Stimulated activated CD4-positive, alpha-beta T cell treated with anti-CD3 and anti-CD28 coated beads, Interleukin-2, amount 100 ng/mL, for 24 hours (primary cell): ENCODE results near the gene RALGDS.
"Not testable (repeated sequence)": the region's sequence is repeated elsewhere in the genome, so short reads cannot be mapped to it uniquely, and the experiment has no call there.

Source experiments
- DNase-seq, 2 donors: peaks; one replicate each; pipeline ENCODE4 v3.0.0-alpha.2; 2020

Gene RALGDS

GRCh38 chr9:133064241-133065069 is 56.6 kb downstream of the RALGDS start:
- DNase-seq, result no peak

- DNase-seq, result no peak
Measured at GRCh38 chr9:133063500-133064231, 57.4 kb downstream of the RALGDS start.

GRCh38 chr9:133063159-133063499 is 57.9 kb downstream of the RALGDS start:
- DNase-seq, result no peak

- not testable (repeated sequence) for DNase-seq
Measured at GRCh38 chr9:133062569-133062968, 58.5 kb downstream of the RALGDS start.

- not testable (repeated sequence) for DNase-seq
Measured at GRCh38 chr9:133061764-133062145, 59.3 kb downstream of the RALGDS start, which contains the start of gene CEL. CEL (plus strand) TSS chr9:133061981; CDS start chr9:133062003, 22 bp downstream.

- not testable (repeated sequence) for DNase-seq
Measured at GRCh38 chr9:133061019-133061763, 59.8 kb downstream of the RALGDS start.

GRCh38 chr9:133060417-133060841 is 60.6 kb downstream of the RALGDS start:
- DNase-seq, result no peak

GRCh38 chr9:133059623-133060022 is 61.4 kb downstream of the RALGDS start:
- DNase-seq, result no peak

GRCh38 chr9:133058550-133059320 is 62.3 kb downstream of the RALGDS start:
- DNase-seq, result no peak

- DNase-seq, result no peak
Measured at GRCh38 chr9:133058071-133058470, 63.0 kb downstream of the RALGDS start.

GRCh38 chr9:133057553-133057952 is 63.5 kb downstream of the RALGDS start:
- DNase-seq, result no peak

GRCh38 chr9:133057006-133057405 is 64.0 kb downstream of the RALGDS start:
- DNase-seq, result no peak

- no peak for DNase-seq
Measured at GRCh38 chr9:133056533-133056932, 64.5 kb downstream of the RALGDS start.

GRCh38 chr9:133055788-133056420 is 65.1 kb downstream of the RALGDS start:
- DNase-seq, result no peak

- DNase-seq, result no peak
Measured at GRCh38 chr9:133054966-133055365, 66.1 kb downstream of the RALGDS start.

GRCh38 chr9:133054194-133054890 is 66.7 kb downstream of the RALGDS start:
- no peak for DNase-seq

GRCh38 chr9:133051966-133052539 is 69.0 kb downstream of the RALGDS start:
- no peak for DNase-seq

- DNase-seq, result no peak
Measured at GRCh38 chr9:133051281-133051900, 69.6 kb downstream of the RALGDS start.

- DNase-seq, result no peak
Measured at GRCh38 chr9:133050781-133051180, 70.3 kb downstream of the RALGDS start.

GRCh38 chr9:133050142-133050541 is 70.9 kb downstream of the RALGDS start:
- DNase-seq, result no peak

GRCh38 chr9:133049043-133049442 is 72.0 kb downstream of the RALGDS start:
- DNase-seq, result no peak
